Measurements from ENCODE around the gene HIPK1. TPM values are rescaled to one million over a fixed set of nuclear protein-coding genes. Genes with fewer than 3 reads are reported as not detected.

The HIPK1 gene
- total RNA-seq, 1 donor from 2014 or later: 41.0 TPM

DNA sequence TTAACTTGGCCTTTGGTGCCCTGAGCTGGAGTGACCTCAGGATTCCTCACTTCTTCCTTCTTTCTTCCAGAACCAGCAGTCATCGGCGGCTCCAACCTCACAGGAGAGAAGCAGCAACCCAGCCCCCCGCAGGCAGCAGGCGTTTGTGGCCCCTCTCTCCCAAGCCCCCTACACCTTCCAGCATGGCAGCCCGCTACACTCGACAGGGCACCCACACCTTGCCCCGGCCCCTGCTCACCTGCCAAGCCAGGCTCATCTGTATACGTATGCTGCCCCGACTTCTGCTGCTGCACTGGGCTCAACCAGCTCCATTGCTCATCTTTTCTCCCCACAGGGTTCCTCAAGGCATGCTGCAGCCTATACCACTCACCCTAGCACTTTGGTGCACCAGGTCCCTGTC is 43.8 kb downstream of the HIPK1 start:
- H3K27me3 Mint-ChIP-seq (ENCODE audit: unreplicated experiment): peaks cover 3% of the 10 kb centered on the region
- no peaks in the 10 kb centered on the region for H3K36me3 Mint-ChIP-seq (ENCODE audit: unreplicated experiment)
- no peak overlapping the region for H3K4me3 Mint-ChIP-seq (ENCODE audit: unreplicated experiment)
- no peak overlapping the region for H3K27ac Mint-ChIP-seq (ENCODE audit: unreplicated experiment)
- H3K4me1 Mint-ChIP-seq (ENCODE audit: low read depth, unreplicated experiment): peaks cover 14% of the 10 kb centered on the region
- H3K9me3 Mint-ChIP-seq (ENCODE audit: unreplicated experiment): no peaks in the 10 kb centered on the region
- TF ChIP-seq, protein P1, sequence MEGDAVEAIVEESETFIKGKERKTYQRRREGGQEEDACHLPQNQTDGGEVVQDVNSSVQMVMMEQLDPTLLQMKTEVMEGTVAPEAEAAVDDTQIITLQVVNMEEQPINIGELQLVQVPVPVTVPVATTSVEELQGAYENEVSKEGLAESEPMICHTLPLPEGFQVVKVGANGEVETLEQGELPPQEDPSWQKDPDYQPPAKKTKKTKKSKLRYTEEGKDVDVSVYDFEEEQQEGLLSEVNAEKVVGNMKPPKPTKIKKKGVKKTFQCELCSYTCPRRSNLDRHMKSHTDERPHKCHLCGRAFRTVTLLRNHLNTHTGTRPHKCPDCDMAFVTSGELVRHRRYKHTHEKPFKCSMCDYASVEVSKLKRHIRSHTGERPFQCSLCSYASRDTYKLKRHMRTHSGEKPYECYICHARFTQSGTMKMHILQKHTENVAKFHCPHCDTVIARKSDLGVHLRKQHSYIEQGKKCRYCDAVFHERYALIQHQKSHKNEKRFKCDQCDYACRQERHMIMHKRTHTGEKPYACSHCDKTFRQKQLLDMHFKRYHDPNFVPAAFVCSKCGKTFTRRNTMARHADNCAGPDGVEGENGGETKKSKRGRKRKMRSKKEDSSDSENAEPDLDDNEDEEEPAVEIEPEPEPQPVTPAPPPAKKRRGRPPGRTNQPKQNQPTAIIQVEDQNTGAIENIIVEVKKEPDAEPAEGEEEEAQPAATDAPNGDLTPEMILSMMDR (IDR thresholded peaks at IDR 0.05; ENCODE audit: partially characterized antibody, unreplicated experiment): no peak
- no peak for DNase-seq

DNA sequence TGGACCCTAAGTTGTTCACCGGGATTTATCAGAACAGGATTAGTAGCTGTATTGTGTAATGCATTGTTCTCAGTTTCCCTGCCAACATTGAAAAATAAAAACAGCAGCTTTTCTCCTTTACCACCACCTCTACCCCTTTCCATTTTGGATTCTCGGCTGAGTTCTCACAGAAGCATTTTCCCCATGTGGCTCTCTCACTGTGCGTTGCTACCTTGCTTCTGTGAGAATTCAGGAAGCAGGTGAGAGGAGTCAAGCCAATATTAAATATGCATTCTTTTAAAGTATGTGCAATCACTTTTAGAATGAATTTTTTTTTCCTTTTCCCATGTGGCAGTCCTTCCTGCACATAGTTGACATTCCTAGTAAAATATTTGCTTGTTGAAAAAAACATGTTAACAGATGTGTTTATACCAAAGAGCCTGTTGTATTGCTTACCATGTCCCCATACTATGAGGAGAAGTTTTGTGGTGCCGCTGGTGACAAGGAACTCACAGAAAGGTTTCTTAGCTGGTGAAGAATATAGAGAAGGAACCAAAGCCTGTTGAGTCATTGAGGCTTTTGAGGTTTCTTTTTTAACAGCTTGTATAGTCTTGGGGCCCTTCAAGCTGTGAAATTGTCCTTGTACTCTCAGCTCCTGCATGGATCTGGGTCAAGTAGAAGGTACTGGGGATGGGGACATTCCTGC is 46.2 kb downstream of the HIPK1 start:
- Mint-ChIP-seq H3K27me3 (ENCODE audit: unreplicated experiment) (peaks cover 3% of the 10 kb centered on the region), H3K4me3 (ENCODE audit: unreplicated experiment) (no peak overlapping the region), H3K9me3 (ENCODE audit: unreplicated experiment) (peaks cover 2% of the 10 kb centered on the region), H3K36me3 (ENCODE audit: unreplicated experiment) (no peaks in the 10 kb centered on the region), H3K27ac (ENCODE audit: unreplicated experiment) (no peak overlapping the region), H3K4me1 (ENCODE audit: low read depth, unreplicated experiment) (peaks cover 28% of the 10 kb centered on the region)
- no peak for DNase-seq
- TF ChIP-seq, protein P1 (IDR thresholded peaks at IDR 0.05; ENCODE audit: partially characterized antibody, unreplicated experiment): no peak

DNA sequence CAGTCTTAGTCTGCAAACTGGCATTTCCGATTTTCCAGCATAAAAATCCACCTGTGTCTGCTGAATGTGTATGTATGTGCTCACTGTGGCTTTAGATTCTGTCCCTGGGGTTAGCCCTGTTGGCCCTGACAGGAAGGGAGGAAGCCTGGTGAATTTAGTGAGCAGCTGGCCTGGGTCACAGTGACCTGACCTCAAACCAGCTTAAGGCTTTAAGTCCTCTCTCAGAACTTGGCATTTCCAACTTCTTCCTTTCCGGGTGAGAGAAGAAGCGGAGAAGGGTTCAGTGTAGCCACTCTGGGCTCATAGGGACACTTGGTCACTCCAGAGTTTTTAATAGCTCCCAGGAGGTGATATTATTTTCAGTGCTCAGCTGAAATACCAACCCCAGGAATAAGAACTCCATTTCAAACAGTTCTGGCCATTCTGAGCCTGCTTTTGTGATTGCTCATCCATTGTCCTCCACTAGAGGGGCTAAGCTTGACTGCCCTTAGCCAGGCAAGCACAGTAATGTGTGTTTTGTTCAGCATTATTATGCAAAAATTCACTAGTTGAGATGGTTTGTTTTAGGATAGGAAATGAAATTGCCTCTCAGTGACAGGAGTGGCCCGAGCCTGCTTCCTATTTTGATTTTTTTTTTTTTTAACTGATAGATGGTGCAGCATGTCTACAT is 47.6 kb downstream of the HIPK1 start:
- H3K36me3 Mint-ChIP-seq (ENCODE audit: unreplicated experiment): no peaks in the 10 kb centered on the region
- no peak overlapping the region for H3K4me3 Mint-ChIP-seq (ENCODE audit: unreplicated experiment)
- peak overlapping the region; percentile 59 for H3K27ac Mint-ChIP-seq (ENCODE audit: unreplicated experiment)
- peaks cover 32% of the 10 kb centered on the region for H3K4me1 Mint-ChIP-seq (ENCODE audit: low read depth, unreplicated experiment)
- H3K9me3 Mint-ChIP-seq (ENCODE audit: unreplicated experiment): peaks cover 2% of the 10 kb centered on the region
- H3K27me3 Mint-ChIP-seq (ENCODE audit: unreplicated experiment): peaks cover 8% of the 10 kb centered on the region
- TF ChIP-seq, protein P1 (IDR thresholded peaks at IDR 0.05; ENCODE audit: partially characterized antibody, unreplicated experiment): peak; percentile 67
- no peak for DNase-seq

DNA sequence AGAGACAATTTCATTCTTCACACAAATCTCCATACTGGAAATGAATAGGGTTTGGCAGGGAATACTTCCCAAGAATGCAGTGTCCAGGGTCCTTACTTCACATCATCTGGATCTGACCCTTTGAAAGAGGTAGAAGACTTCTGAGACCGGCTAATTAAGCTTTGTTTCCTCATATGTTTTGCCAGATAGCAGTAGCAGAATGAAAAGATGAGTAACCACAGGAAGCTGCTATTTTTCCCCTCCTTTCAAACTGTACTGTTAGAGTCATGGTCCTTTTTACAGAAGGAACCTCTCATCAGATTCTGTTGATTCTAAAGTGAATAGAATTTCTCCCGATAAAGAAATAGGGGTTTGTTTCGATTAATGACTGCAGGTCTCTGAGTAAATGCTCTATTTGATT is 48.8 kb downstream of the HIPK1 start:
- DNase-seq: no peak
- peaks cover 8% of the 10 kb centered on the region for H3K27me3 Mint-ChIP-seq (ENCODE audit: unreplicated experiment)

More for the DNA sequence above, 48.8 kb downstream of the HIPK1 start:
- H3K4me1 Mint-ChIP-seq (ENCODE audit: low read depth, unreplicated experiment): peaks cover 36% of the 10 kb centered on the region
- no peaks in the 10 kb centered on the region for H3K36me3 Mint-ChIP-seq (ENCODE audit: unreplicated experiment)
- peak overlapping the region; percentile 49 for H3K27ac Mint-ChIP-seq (ENCODE audit: unreplicated experiment)
- peaks cover 2% of the 10 kb centered on the region for H3K9me3 Mint-ChIP-seq (ENCODE audit: unreplicated experiment)
- TF ChIP-seq, protein P1 (IDR thresholded peaks at IDR 0.05; ENCODE audit: partially characterized antibody, unreplicated experiment): no peak
- H3K4me3 Mint-ChIP-seq (ENCODE audit: unreplicated experiment): no peak overlapping the region
